A549 (cell line): Measurements from ENCODE around the gene NGF. TPM values are rescaled to one million over a fixed set of nuclear protein-coding genes. Genes with fewer than 3 reads are reported as not detected.
"Not testable (repeated sequence)": the region's sequence is repeated elsewhere in the genome, so short reads cannot be mapped to it uniquely, and the experiment has no call there.

Experiments used
- ATAC-seq, 2 experiments: fragments of 200-7000 bp in 1 of 2; fragments of >200 bp in 1 of 2; cut with Nextera tagmentation in 1 of 2; cut with Tn5 transposase in 1 of 2; 3 replicates each; pipeline versions ENCODE4 v1.8.0 to v1.9.1; 2018 to 2020; ENCODE audit warnings: mild to moderate bottlenecking in 1 of 2, moderate library complexity in 1 of 2
- CTCF ChIA-PET: fragments of 300-600 bp; sonication (Branson Sonifier 250); formaldehyde crosslinking; extraction: SDS; loops from one replicate; lab custom pipeline; 2021; ENCODE audit warnings: antibody characterized with exemption, inconsistent platforms; lab: Yijun Ruan, JAX
- POLR2A ChIA-PET: fragments of 350-600 bp; formaldehyde crosslinking; extraction: SDS; loops from one replicate; lab custom pipeline; 2021; ENCODE audit warnings: antibody characterized with exemption, inconsistent platforms; lab: Yijun Ruan, JAX
- DNase-seq, 2 experiments: peaks; one replicate each; pipeline versions ENCODE4 v3.0.0 to v3.0.0-alpha.2; 2011 to 2016; ENCODE audit warnings: low read depth in 1 of 2, low spot score in 1 of 2
- FAIRE-seq: peaks from 2 replicates; lab custom pipeline; 2011; peaks lifted over from hg19 to GRCh38; lab: Jason Lieb, UNC
- H3K27ac ChIP-seq, 2 experiments: fragments of >200 bp; sonication (Bioruptor Twin); formaldehyde crosslinking; 3 replicates each; pipeline ENCODE4 v1.5.1; 2016 to 2017
- H3K4me1 ChIP-seq: fragments of >200 bp; sonication (Bioruptor Twin); formaldehyde crosslinking; 3 replicates; pipeline ENCODE4 v1.6.1; 2016
- H3K4me2 ChIP-seq: fragments of >200 bp; sonication (Bioruptor Twin); formaldehyde crosslinking; 3 replicates; pipeline ENCODE4 v1.6.1; 2016
- H3K4me3 ChIP-seq: fragments of >200 bp; sonication (Bioruptor Twin); formaldehyde crosslinking; 3 replicates; pipeline ENCODE4 v1.5.1; 2016
- H3K9me3 ChIP-seq: fragments of >200 bp; sonication (Bioruptor Twin); formaldehyde crosslinking; 3 replicates; pipeline ENCODE4 v1.6.1; 2016
- ATOH8 ChIP-seq: fragments of 250-450 bp; sonication (Bioruptor Pico); IDR thresholded peaks from 2 replicates; pipeline ENCODE4 v1.5.0; 2020; ENCODE audit warnings: low read depth, mild to moderate bottlenecking, moderate library complexity
- BCL3 ChIP-seq: fragments of >200 bp; sonication (Bioruptor Twin); formaldehyde crosslinking; IDR thresholded peaks from 3 replicates; pipeline ENCODE4 v1.6.1; 2016
- CHD2 ChIP-seq: fragments of 150-350 bp; IDR thresholded peaks from 2 replicates; pipeline ENCODE4 v1.6.1; 2014; ENCODE audit warnings: low read length; ENCODE audit not compliant: partially characterized antibody
- CTCF ChIP-seq: fragments of >200 bp; sonication (Bioruptor Twin); formaldehyde crosslinking; IDR thresholded peaks from 3 replicates; pipeline ENCODE4 v1.5.1; 2016
- E2F6 ChIP-seq: IDR thresholded peaks from 2 replicates; pipeline ENCODE4 v1.6.1; 2012; ENCODE audit warnings: low read depth, borderline replicate concordance
- EHMT2 ChIP-seq: fragments of 200-600 bp; sonication (generic); IDR thresholded peaks from 2 replicates; pipeline ENCODE4 v1.6.1; 2016; ENCODE audit warnings: antibody characterized with exemption, low read depth, mild to moderate bottlenecking, moderate library complexity
- FOSL2 ChIP-seq, 2 experiments: fragments of 450-650 bp in 1 of 2; fragments of >200 bp in 1 of 2; sonication (Bioruptor Twin) in 1 of 2; formaldehyde crosslinking; IDR thresholded peaks; 2 replicates each; pipeline versions ENCODE4 v1.5.0 to v1.6.1; 2016 to 2020; ENCODE audit warnings: mild to moderate bottlenecking in 1 of 2, moderate library complexity in 1 of 2
- FOXS1 ChIP-seq: fragments of 250-450 bp; sonication (Bioruptor Pico); IDR thresholded peaks from 2 replicates; pipeline ENCODE4 v1.5.0; 2020; ENCODE audit warnings: mild to moderate bottlenecking, moderate library complexity
- HES2 ChIP-seq: fragments of >200 bp; sonication (Bioruptor Twin); formaldehyde crosslinking; IDR thresholded peaks from 2 replicates; pipeline ENCODE4 v1.6.1; 2016
- HEYL ChIP-seq: fragments of 250-450 bp; sonication (Bioruptor Pico); IDR thresholded peaks from 2 replicates; pipeline ENCODE4 v1.8.0; 2021; ENCODE audit warnings: mild to moderate bottlenecking, moderate library complexity
- JUN ChIP-seq, 2 experiments: fragments of >200 bp; sonication (Bioruptor Twin); formaldehyde crosslinking; IDR thresholded peaks; 2 replicates in 1 of 2; 3 replicates in 1 of 2; pipeline ENCODE4 v1.6.1; 2016 to 2017
- JUNB ChIP-seq: fragments of >200 bp; sonication (Bioruptor Twin); formaldehyde crosslinking; IDR thresholded peaks from 2 replicates; pipeline ENCODE4 v1.6.1; 2016
- KDM1A ChIP-seq: fragments of 200-600 bp; sonication (generic); IDR thresholded peaks from 2 replicates; pipeline ENCODE4 v1.6.1; 2016; ENCODE audit warnings: low read depth, mild to moderate bottlenecking
- MAX ChIP-seq: IDR thresholded peaks from 2 replicates; pipeline ENCODE4 v1.6.1; 2012
- MAZ ChIP-seq: fragments of 150-350 bp; IDR thresholded peaks from 2 replicates; pipeline ENCODE4 v1.6.1; 2014; ENCODE audit warnings: antibody characterized with exemption, low read depth, low read length, borderline replicate concordance
- NFE2L2 ChIP-seq: fragments of 150-350 bp; conservative IDR thresholded peaks from 2 replicates; pipeline ENCODE4 v1.6.1; 2014; ENCODE audit warnings: low read length
- NR3C1 ChIP-seq: fragments of >200 bp; sonication (Bioruptor Twin); formaldehyde crosslinking; IDR thresholded peaks from 3 replicates; pipeline ENCODE4 v1.6.1; 2017
- PBX3 ChIP-seq: IDR thresholded peaks from 2 replicates; pipeline ENCODE4 v1.6.1; 2012
- PHF8 ChIP-seq: fragments of 200-600 bp; sonication (generic); IDR thresholded peaks from 2 replicates; pipeline ENCODE4 v1.6.1; 2016; ENCODE audit warnings: low read depth, mild to moderate bottlenecking, antibody characterized with exemption, moderate library complexity, borderline replicate concordance
- TFCP2L1 ChIP-seq: fragments of 250-450 bp; sonication (Bioruptor Pico); IDR thresholded peaks from 2 replicates; pipeline ENCODE4 v1.5.0; 2021; ENCODE audit warnings: mild to moderate bottlenecking
- USF2 ChIP-seq: fragments of 450-650 bp; IDR thresholded peaks from 2 replicates; pipeline ENCODE4 v1.6.1; 2014; ENCODE audit warnings: antibody characterized with exemption
- ZC3H11A ChIP-seq: fragments of 450-650 bp; IDR thresholded peaks from 2 replicates; pipeline ENCODE4 v1.6.1; 2014; ENCODE audit warnings: antibody characterized with exemption, mild to moderate bottlenecking
- WGBS: methylation state at CpG from one replicate; pipeline ENCODE4 v1.1.6; 2017; ENCODE audit errors: missing lambda C conversion rate; 5-methylcytosine and 5-hydroxymethylcytosine counted together
- polyA plus RNA-seq, 4 experiments: library from polyadenylated mRNA; depleted of rRNA in 3 of 4; stranded (reverse); fragments of >200 nt; fragmentation: RNase III in 1 of 4; extraction: RNeasy Plus Mini Kit Qiagen cat#74134 plus additional on column Dnase treatment in 1 of 4; gene quantifications; 2 replicates in 3 of 4; 3 replicates in 1 of 4; pipeline ENCODE4 v1.2.3, GENCODE V29; 2011 to 2017

Gene NGF
- polyA plus RNA-seq, 2 of the 4 experiments (the other 2 are of a cell fraction), result 0.71 to 1.6 TPM

- Histone ChIP-seq H3K4me3 (no peak overlapping the region), H3K4me2 (no peak overlapping the region), H3K27ac (no peak overlapping the region), H3K4me1 (peaks cover 12% of the 10 kb centered on the region), H3K9me3 (no peaks in the 10 kb centered on the region)
- TF ChIP-seq CTCF (no peak), KDM1A (no peak), USF2 (no peak)
- CTCF ChIA-PET, result interaction anchor here (0.6 kb wide), 1 partner anchor 120 kb away, joined by 3 read pairs; no protein-coding TSS in a partner anchor
- no peak for ATAC-seq
- POLR2A ChIA-PET, result no interaction called here
- FAIRE-seq, result no peak
- WGBS, result 88% methylated on average over 1 of the region's 1 CpG
- DNase-seq, result no peak
These were observed 26.5 kb downstream of the NGF start for GRCh38 chr1:115311474-115311989.

GRCh38 chr1:115310581-115311473 is 27.2 kb downstream of the NGF start:
- ChIA-PET POLR2A (no interaction called here), CTCF (interaction anchor here (0.6 kb wide), 1 partner anchor 121 kb away, joined by 3 read pairs; no protein-coding TSS in a partner anchor)
- WGBS, result 100% methylated on average over 2 of the region's 2 CpGs
- Histone ChIP-seq H3K4me1 (peaks cover 12% of the 10 kb centered on the region), H3K27ac (no peak overlapping the region)
- TF ChIP-seq KDM1A, result no peak
- TF ChIP-seq PBX3, result no peak
- no peak for TF ChIP-seq CHD2
- no peak for TF ChIP-seq TFCP2L1
- TF ChIP-seq JUN (IDR thresholded peaks at IDR 0.05), result no peak
- TF ChIP-seq HEYL (CRISPR knock-in tag), result no peak
- no peak for TF ChIP-seq JUNB
- no peak for TF ChIP-seq E2F6
- TF ChIP-seq HES2, result no peak
- TF ChIP-seq NR3C1, result no peak
- TF ChIP-seq EHMT2, result no peak
- TF ChIP-seq, all 56 proteins: peak for 0
- DNase-seq (no peak), ATAC-seq (no peak), FAIRE-seq (no peak)
- Histone ChIP-seq H3K4me2 (no peak overlapping the region), H3K4me3 (no peak overlapping the region), H3K9me3 (no peaks in the 10 kb centered on the region)

- H3K4me2 ChIP-seq, FAIRE-seq, H3K4me3 ChIP-seq, H3K4me1 ChIP-seq, POLR2A ChIA-PET, CTCF ChIA-PET, ATAC-seq, H3K9me3 ChIP-seq, DNase-seq, H3K27ac ChIP-seq: not testable (repeated sequence)
These were observed 28.5 kb downstream of the NGF start for GRCh38 chr1:115309504-115309903.

- Histone ChIP-seq H3K4me1 (no peaks in the 10 kb centered on the region; the same call in 2 of the 3 replicates), H3K9me3 (no peaks in the 10 kb centered on the region), H3K4me2 (no peak overlapping the region), H3K27ac (no peak overlapping the region), H3K4me3 (no peak overlapping the region)
- 93% methylated on average over 1 of the region's 1 CpG for WGBS
- DNase-seq (no peak), ATAC-seq (no peak), FAIRE-seq (no peak)
- CTCF ChIA-PET, result no interaction called here
- POLR2A ChIA-PET, result no interaction called here
- TF ChIP-seq FOXS1 (CRISPR knock-in tag), result no peak
- no peak for TF ChIP-seq MAZ
- TF ChIP-seq ATOH8 (CRISPR knock-in tag), result no peak
- no peak for TF ChIP-seq EHMT2
- no peak for TF ChIP-seq JUN (IDR thresholded peaks at IDR 0.05)
- no peak for TF ChIP-seq MAX
- TF ChIP-seq NFE2L2, result no peak
- no peak for TF ChIP-seq PHF8
- no peak for TF ChIP-seq FOSL2 (IDR thresholded peaks at IDR 0.05)
- no peak for TF ChIP-seq FOSL2 (CRISPR knock-in tag; IDR thresholded peaks at IDR 0.05)
- no peak for TF ChIP-seq ZC3H11A
- TF ChIP-seq BCL3, result no peak
These were observed 29.1 kb downstream of the NGF start for GRCh38 chr1:115308969-115309368.
